Posterior vena cava (tissue), 2 donors: Measurements from ENCODE around the gene LCOR. TPM values are rescaled to one million over a fixed set of nuclear protein-coding genes. Genes with fewer than 3 reads are reported as not detected.
"Not testable (repeated sequence)": the region's sequence is repeated elsewhere in the genome, so short reads cannot be mapped to it uniquely, and the experiment has no call there.

Source experiments
- DNase-seq: peaks from one replicate; pipeline ENCODE4 v3.0.0-alpha.2; 2020; ENCODE audit warnings: low spot score
- intact Hi-C, 2 donors: fragments of 100-400 bp; cut with DNase I; formaldehyde crosslinking; loops; one replicate each; pipeline versions ENCODE4 v1.14.1 to v1.14.2; 2022 to 2023
- long read RNA-seq, 2 donors: library from polyadenylated mRNA; unstranded; transcript quantifications; one replicate each; pipeline ENCODE4 v2.0.0, GENCODE V29; 2020 to 2021
- total RNA-seq, 2 donors: library from RNA; stranded (reverse); fragmentation: NEBNext Ultra II Directional; extraction: Animal tissue kit (Norgen Biotek cat#: 25700); gene quantifications; one replicate each; pipeline ENCODE4 v1.2.1, GENCODE V29; 2021
- donor health status: DM: yes; HTN: yes; CAD: no.
- donor health status: DM: yes; HTN: yes; CAD: no.

Gene LCOR
- 10 to 100 TPM; 20.9 to 36.0 TPM for total RNA-seq
- long read RNA-seq, donor 1, partial matches to known transcripts, result 0 of 2 reads
- long read RNA-seq, donor 1, other reads (novel, unspliced or antisense), result 2 of 2 reads
- long read RNA-seq, donor 2, full-length matches to known transcripts, result 2 of 10 reads
- long read RNA-seq, donor 2, partial matches to known transcripts, result 2 of 10 reads
- long read RNA-seq, donor 2, other reads (novel, unspliced or antisense), result 6 of 10 reads

DNA sequence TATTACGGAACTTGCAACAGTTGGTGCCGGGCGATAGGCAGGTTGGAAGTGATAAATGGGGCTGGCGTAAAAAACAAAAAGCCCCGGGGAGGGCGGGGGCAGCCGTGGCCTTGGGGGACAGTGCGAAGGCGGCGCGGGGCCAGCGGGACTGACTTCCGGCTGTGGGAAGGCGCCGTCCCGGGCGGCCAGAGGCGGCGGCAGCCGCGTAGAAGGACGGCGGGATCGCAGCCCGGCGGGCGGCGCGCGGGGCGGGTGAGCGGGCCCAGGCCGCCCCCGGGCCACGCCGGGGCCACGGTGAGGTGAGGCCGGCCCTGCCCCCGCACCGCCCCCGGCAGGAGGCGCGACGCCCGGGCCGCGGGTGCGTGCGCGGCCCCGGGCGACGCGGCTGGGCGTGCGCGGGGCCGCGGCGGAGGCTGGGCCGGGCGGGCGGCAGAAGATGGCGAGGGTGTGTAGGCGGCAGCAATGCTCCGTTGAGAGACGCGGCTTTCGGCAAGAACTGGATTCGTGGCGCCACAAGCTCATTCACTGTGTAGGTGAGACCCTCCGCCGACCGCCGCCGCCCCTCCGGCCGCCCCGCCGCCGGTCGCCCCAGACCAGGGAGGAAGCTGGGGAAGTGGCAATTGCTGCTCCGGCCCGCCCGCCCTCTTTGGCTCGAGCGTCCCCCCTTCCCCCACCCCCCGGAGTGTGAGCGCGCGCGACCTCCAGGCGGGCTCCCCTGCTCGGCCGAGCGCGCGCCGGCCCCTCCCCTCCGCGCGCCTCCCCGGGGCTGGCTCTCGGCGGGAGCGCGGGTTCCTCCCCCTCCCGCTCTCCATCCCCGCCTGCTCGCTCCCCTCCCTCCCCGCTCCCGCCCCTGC lies at the start of gene LCOR:
Gene LCOR, plus strand, starts transcription at position 432 of the 854 bp plus-strand sequence. CDS start 116,760 bp downstream, outside the sequence.
- peak; percentile 95 for DNase-seq
- intact Hi-C loops, result loop anchor here in 1 of 2 donors (2.0 to 10.0 kb wide), 2 partner anchors 63 to 245 kb away; partner anchors contain the start of gene TM9SF3

DNA sequence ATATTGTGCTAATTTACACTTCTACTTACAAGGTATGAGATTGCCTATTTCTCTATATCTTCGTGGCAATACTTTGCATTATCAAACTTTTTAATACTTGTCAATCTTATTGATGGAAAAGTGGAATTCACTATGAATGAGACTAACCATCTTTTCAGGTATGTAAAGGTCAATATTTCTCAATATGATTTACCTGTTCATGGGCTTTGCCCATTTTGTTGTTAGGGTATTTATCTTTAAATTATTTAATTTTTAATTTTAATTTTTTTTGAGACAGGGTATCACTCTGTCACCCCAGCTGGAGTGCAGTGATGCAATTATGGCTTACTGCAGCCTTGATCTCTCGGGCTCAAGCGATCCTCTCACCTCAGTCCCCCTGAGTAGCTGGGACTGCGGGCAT lies 47.8 kb upstream of the LCOR start:
- intact Hi-C loops, result no loop called here
- no peak for DNase-seq

DNA sequence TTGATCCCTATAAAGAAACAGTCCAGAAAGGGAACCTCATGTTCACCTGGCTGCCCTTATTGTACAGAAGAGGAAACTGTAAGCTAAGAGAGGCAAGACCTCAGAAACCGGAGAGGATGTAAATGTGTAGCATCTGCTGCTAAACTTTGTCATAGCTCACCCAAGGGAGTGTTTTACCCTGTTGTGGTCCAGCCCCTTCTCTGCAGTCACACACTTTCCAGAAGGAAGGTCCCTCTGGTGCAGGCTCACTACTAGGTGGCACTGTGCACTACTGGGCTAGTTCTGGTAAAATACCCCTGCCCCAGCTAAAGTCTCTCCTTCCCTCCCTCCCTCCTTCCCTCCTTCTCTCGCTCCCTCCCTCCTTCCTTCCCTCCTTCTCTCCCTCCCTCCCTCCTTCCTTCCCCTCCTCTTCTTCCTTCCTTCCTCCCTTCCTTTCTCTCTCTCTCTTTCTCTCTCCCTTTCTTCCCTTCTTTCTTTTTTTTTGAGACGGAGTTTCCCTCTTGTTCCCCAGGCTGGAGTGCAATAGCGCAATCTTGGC lies 42.5 kb upstream of the LCOR start:
- DNase-seq, result no peak
- intact Hi-C loops, result no loop called here

DNA sequence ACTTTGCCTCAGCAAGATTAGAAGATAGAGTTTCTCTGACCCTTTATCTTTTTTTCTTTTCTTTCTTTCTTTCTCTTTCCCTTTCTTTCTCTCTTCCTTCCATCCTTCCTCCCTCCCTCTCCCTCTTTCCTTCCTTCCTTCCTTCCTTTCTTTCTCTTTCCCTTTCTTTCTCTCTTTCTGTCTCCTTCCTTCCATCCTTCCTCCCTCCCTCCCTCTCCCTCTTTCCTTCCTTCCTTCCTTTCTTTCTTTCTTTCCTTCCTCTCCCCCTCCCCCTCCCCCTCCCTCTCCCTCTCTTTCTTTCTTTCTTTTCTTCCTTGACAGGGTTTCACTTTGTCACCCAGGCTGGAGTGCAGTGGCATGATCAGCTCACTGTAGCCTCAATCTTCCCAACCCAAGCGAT lies 40.2 kb upstream of the LCOR start:
- intact Hi-C loops, result no loop called here
- DNase-seq, result no peak

DNA sequence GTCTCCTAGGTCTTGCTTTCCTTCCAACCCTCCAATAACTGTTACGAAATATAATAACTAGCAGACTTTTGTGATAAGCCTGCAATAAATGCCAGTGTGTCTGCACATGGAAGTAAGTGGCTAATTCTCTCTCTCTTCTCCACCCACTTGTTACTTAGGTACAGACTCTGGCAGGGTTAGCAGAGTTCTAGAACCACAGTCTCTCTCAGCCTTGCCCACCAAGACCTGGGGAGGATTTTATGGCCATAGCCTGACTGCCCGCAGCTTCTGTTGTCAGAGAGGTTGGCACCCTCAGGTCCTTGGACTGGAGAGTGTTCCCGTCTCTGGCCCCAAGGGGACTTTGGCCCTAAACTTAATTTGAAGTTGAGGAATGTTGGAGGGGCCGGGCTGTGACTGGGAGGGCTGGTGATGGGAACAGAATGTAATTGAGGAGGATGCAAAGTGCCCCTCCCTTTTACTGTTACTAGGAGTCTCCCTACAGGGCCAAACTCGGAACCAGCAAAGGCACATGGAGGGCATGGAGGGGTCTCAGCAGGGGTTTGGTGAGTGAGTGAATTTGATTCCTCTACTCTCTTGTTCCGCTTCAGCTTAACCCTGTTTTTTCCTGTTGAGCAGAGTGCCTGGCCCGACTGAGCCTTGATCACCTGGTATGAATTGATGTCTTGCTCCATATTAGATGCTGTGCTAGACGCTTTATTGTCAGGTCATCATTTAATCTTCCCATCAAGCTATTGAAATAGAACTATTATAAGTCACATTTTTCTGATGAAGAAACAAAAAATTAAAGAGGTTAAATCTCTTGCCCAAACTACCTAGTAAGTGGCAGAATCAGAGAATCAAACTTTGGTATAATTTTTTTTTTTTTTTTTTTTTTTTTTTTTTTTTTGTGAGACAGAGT lies 37.0 kb upstream of the LCOR start:
- intact Hi-C loops, result no loop called here
- no peak for DNase-seq

DNA sequence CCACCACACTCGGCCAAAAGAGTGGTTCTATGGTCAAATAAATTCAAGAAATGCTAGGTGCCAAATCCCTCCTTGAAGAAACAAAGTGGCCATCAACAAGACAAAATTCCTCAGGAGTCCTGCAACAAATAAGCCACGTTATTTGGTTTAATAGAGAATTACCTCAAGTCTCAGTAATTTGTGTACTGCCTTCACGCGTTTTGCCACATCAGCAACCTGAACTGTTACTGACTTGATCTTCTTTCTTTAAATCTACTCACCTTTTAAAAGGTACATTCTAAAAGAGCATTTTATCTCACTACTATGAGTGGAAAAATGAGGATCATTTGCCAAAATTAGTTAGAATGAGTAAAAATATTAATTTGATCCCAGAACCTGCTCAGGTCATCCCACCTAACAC lies 34.6 kb upstream of the LCOR start:
- intact Hi-C loops, result no loop called here
- DNase-seq, result no peak

DNA sequence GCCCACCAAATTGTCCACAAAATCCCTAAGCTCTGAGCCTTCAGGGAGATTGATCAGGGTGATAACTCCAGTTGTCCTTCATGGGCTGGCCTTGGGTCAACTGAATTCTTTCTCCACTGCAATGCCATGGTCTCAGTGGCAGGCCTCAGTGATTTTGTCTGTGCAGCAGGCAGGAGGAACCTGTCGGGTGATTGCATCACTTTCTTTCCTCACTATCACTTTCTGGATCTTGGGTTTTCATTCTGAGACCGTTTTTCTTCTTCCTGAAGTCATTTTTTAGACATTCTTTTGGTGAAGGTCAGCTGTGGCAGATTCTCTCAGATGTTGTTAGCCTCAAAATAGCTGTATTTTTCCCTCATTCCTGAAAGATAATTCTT lies 28.8 kb upstream of the LCOR start:
- DNase-seq, result no peak
- intact Hi-C loops, result no loop called here

DNA sequence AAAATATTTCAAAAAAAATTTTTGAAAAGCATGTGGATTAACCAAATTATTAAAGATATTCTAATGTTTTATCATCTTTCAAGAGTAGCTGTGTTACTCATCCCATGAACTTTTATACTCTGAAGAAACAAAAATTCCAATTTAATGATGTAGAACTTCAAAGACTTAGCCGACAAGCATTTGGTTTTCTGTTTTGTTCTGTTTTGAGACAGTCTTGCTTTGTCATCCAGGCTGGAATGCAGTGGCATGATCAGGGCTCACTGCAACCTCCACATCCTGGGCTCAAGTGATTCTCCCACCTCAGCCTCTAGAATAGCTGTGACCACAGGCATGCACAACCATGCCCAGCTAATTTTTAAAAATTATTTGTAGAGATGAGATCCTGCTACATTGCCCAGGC lies 17.8 kb upstream of the LCOR start:
- intact Hi-C loops, result loop anchor here in 1 of 2 donors (10.0 kb wide), 1 partner anchor 559 kb away; no protein-coding TSS in a partner anchor
- DNase-seq, result no peak

DNA sequence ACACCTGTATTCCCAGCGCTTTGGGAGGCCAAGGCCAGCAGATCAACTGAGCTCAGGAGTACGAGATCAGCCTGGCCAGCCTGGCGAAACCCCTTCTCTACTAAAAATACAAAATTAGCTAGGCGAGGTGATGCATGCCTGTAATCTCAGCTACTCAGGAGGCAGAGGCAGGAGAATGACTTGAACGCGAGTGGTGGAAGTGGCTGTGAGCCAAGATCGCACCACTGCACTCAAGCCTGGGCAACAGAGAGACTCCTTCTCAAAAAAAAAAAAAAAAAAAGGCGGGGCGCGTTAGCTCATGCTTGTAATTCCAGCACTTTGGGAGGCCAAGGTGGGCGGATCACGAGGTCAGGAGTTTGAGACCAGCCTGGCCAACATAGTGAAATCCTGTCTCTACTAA lies 13.1 kb upstream of the LCOR start:
- not testable (repeated sequence) for DNase-seq
- intact Hi-C loops, result loop anchor here in 1 of 2 donors (10.0 kb wide), 1 partner anchor 564 kb away; no protein-coding TSS in a partner anchor

DNA sequence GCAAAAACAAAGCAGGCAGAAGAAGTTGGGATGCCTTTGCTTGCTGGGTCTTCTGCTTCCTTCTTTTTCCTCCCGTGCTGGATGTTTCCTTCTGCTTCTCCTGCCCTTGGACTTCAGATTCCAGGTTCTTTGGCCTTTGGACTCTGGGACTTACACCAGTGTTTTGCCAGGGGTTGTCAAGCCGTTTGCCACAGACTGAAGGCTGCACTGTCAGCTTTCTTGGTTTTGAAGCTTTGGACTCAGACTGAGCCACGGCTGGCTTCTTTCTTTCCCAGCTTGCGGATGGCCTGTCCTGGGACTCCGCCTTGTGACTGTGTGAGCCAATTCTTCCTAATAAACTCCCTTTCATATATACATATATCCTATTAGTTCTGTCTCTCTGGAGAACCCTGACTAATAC lies 11.3 kb upstream of the LCOR start:
- DNase-seq, result no peak
- intact Hi-C loops, result no loop called here

DNA sequence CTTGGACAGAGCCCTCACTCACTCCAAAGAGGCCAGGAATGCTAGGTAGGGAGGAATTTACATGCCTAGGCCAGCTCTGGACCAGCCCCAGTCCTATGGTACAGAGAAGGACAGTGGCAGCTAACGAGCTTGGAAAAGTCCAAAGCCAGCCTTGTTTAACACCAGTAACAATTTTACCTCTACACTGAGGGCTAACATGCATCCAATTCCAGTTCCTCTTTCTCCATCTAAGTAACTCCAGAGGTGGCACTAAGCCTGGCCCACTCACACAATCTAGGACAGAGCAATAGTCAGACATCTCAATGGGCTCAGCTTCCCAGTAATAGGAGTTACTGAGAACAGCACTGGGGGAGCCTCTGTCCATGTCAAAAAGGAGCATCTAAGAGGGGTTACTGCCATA lies 5.7 kb upstream of the LCOR start:
- intact Hi-C loops, result no loop called here
- no peak for DNase-seq

DNA sequence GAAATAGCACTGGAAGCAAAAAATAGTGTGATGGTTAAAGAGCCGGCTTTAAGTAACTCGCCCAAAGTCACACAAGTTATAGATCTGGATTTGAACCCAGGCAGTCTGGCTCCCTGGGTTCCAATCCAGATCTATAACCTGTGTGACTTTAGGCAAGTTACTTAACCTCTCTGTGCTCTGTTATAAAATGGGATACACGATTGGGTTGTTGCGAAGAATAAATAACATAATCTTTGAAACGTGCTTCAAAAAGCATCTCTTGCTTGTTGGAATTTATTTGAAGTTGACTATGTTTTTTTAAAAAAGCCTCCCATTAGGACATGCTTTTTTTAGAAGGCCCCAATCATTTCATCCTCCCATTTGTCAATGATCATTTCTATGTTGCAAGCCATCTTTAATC lies 3.5 kb upstream of the LCOR start:
- intact Hi-C loops, result no loop called here
- no peak for DNase-seq

DNA sequence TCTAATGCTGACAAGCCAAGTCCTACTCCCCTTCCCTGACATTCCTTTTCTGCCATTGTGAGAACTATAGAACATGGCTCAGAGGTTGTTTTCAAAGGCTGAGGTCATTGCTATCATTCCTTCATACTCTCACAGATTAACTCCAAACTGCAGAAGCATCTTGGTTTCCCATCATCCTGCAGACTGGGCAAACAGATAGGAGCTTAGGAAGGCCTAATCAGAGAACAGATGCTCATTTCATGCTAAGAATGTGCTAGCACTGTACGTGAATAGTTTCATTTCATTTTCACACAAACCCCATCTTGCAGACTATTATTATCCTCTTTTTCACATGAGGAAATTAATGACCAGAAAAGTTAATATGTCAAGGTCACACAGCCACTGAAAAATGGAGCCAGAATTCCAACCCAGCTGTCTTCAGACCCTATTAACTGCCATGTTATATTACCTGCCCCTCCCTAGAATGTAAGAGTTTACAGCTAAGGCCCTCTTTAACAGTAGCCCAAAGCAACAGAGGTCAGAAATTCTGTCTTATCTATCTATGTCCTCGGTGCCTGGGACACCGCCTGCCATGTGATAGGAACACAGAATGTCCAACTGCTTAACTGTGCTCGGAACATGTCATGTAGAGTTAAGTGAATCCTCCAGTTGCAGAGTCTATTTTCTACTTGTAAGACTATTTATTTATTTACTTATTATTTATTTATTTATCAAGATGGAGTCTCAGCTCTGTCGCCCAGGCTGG lies 2.9 kb upstream of the LCOR start:
- no peak for DNase-seq
- intact Hi-C loops, result no loop called here

DNA sequence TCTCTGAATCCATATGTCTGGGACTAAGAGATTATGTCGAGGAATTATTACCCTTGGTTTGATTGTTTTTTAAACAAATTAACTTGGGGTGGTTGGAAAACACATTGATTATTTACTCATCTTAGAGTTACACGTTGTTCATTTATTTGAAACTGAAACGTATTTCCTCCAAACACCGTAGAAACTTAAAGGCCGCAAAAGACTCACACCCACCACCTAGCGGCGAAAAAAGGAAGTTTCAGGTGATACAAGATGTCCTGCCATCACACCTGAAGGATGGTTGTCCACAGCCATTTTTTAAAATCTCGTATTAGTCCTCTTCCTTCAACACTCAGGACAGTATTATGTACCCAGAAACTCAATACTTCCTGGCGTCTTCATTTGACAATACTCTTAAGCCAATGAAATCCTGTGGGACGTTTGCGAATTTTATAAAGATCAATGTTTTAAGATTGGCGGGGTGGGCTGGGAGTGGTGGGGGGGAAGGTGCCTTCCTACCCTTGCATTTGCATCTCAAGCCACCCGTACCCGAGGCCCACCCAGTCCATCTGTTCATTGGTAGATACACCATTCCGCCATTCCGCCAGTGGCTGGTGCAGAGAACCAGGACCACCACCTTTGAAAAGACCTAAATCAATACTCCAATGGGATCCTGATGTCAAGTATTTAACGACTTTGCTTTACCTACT lies 1.4 kb upstream of the LCOR start:
- intact Hi-C loops, result loop anchor here in 1 of 2 donors (10.0 kb wide), 1 partner anchor 64 kb away; no protein-coding TSS in a partner anchor
- no peak for DNase-seq

DNA sequence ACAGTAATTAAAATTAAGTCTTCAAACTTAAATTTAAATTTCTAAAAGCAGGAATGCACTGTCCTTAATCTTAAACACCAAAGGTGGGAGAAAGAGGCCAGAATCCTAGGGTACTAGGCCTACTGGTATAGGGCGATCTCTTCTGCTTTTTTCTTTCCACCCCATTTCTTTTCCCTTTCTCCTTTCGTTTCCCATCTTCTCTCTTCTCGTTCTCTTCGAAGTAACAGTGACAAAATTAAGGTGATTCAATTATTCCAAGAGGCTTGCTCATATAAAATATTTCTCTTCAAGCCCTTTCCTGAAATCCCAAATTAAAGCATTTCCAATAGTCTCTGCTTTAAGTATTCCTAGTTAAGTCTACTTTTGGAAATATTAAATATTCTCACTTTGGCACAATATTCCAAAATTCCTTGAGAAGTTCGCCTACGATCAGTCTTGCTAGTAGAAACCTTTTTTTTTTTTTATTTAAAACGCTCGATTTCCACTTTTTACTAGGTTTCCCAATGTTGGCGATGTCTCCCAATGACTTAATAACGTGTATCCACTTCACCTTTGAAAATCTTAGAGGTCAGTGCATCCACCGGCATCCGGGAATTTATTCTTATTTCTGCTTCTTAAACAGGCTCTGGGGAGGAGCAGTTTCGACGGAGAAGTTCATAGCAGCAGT lies 765 bp upstream of the LCOR start:
- intact Hi-C loops, result loop anchor here in 1 of 2 donors (10.0 kb wide), 1 partner anchor 63 kb away; no protein-coding TSS in a partner anchor
- no peak for DNase-seq

DNA sequence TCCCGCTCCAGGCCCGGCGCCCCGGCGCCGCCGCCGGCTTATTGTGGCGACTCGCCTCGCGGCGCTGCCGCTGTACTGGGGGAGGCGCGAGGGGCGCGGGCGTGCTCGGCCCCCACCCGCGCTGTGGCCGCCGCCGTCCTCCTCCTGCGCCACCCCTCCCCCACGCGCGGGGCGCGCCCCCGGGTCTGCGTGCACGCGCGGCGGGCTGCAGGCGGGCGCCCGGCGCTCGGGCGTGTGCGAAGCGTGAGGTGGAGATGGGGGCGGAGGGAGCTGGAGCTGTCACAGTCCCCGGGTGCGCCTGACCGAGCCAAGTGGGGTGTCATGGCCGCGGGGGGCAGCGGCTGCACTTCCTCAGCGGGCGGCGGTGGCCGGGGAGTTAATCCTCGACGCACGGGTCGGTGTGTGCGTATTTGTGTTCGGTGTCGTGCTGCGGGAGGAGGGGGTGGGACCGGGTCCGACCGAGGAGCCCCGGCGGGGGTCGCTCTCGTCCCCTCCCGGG lies 672 bp downstream of the LCOR start:
- peak; percentile 95 for DNase-seq
- intact Hi-C loops, result loop anchor here in 1 of 2 donors (2.0 to 10.0 kb wide), 2 partner anchors 62 to 246 kb away; partner anchors contain the start of gene TM9SF3
